Stimulated activated CD4-positive, alpha-beta T cell treated with anti-CD3 and anti-CD28 coated beads, Interleukin-4, amount 100 ng/mL, for 48 hours (primary cell): Measurements from ENCODE around the gene ZNF264.
"Not testable (repeated sequence)": the region's sequence is repeated elsewhere in the genome, so short reads cannot be mapped to it uniquely, and the experiment has no call there.

Experiments used
- DNase-seq, 2 donors: peaks; one replicate each; pipeline ENCODE4 v3.0.0-alpha.2; 2020; ENCODE audit warnings: low read depth in 2 of 2

ZNF264 gene

GRCh38 chr19:57191141-57192076, at the start of gene ZNF264:
TSS of gene ZNF264 (plus strand) at chr19:57191500. CDS start at chr19:57191914, 414 bp downstream.
- peak; percentile 81 to 86 for DNase-seq

DNA sequence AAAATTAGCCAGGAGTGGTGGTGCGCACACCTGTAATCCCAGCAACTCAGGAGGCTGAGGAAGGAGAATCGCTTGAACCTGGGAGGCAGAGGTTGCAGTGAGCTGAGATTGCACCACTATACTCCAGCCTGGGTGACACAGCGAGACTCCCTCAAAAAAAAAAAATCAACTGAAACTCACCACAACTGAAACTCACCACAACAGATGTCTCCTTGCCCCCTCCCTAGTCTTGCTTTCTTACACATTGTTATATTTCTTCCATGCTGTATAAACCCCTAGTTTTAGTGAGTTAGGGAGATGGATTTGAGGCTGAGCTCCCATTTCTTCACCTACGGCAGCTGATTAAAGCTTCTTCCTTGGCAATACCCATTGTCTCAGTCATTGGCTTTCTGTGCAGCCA, 49.6 kb upstream of the ZNF264 start:
- no peak for DNase-seq

- no peak for DNase-seq
Observed at GRCh38 chr19:57152921-57153320, 38.4 kb upstream of the ZNF264 start.

- DNase-seq = no peak
Observed at GRCh38 chr19:57161985-57162539, 29.2 kb upstream of the ZNF264 start.

DNA sequence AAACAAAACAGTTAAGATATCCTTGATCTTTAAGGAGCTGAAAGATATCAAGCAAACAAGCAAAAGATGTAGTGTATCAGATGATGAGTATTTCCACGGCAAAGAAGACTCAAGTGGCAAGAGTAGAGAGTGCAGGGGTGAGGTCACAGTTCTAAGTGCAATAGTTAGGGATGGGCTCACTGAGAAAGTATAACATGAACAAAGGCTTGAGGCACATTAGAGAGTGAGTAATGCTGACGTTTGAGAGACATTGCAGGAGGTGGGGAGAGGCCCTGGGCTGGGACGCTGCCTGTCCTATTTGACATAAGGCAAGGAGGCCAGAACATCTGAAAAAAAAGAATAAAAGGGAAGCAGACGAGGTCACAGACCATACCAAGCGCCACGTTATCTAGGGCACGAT, 25.5 kb upstream of the ZNF264 start:
- no peak for DNase-seq

DNA sequence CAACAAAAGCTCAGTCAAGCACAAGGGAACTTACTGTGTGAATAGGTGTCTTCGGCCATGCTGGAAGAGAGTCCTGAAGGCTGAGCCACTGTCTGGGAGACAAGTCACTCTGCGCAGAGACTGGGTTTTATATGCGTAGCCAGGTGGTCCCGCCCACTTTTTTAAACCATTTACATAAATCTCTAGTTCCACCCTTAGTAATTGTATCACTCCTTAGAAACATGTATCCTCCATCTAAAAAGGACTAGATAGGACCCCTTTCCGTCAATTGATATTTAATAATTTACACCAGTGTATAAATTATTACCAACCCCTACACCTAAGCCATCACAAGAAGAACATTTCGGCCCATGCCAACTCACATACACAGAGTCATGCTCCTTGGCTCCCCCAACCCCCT, 23.9 kb upstream of the ZNF264 start, which contains the start of gene DUXA:
Gene DUXA (minus strand): TSS at position 101 of the 400 bp plus-strand sequence. CDS start 42 bp downstream, at position 59.
- DNase-seq = no peak

DNA sequence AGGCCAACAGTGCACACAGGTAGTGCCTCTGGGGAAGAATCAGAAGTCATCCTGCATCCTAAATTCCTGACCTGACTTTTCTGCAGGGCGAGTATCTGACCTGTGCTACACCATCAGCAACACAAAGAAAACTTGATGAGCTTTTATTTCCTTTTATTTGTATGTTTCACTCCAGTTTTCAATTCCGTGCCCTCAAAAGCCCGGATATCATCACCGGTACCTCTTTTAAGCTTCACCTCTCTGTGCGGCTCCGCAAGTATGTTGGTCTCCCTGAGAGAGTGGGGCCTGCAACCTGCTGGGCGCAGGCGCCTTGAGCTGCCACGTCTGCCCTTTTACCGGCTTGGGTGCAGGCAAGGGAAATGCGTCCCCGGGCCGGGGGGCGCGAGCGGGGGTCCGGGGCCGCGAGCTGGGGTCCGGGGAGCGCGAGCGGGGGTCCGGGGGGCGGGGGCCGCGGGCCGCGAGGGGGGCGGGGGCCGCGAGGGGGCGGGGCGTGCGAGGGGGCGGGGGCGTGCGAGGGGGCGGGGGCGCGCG, 19.7 kb upstream of the ZNF264 start:
- DNase-seq = no peak

- no peak for DNase-seq
Observed at GRCh38 chr19:57190301-57190700, 999 bp upstream of the ZNF264 start.

- no peak for DNase-seq
Observed at GRCh38 chr19:57192077-57192420, 749 bp downstream of the ZNF264 start.

- DNase-seq = no peak
Observed at GRCh38 chr19:57192993-57193392, 1.7 kb downstream of the ZNF264 start.

GRCh38 chr19:57197874-57198273, 6.6 kb downstream of the ZNF264 start:
- DNase-seq = not testable (repeated sequence)

DNA sequence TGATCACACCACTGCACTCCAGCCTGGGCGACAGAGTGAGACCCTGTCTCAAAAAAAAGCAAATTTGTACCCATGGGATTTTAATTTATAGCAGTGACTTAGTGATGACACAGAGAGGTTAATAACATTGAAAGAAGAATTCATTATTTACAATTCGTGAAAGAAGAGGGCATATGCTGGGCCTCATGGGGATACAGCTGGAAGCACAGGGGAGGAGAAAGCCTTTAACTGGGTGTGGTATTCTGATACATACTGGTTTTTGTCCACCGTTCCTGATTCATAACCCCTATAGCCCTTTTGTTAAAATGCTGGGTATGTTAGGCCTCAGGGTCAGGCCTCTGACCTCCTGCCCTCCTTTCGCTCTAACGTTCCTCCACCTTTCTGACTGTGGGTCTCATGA, 10.9 kb downstream of the ZNF264 start:
- DNase-seq = no peak

GRCh38 chr19:57210381-57210780, 19.1 kb downstream of the ZNF264 start:
- DNase-seq = no peak

DNA sequence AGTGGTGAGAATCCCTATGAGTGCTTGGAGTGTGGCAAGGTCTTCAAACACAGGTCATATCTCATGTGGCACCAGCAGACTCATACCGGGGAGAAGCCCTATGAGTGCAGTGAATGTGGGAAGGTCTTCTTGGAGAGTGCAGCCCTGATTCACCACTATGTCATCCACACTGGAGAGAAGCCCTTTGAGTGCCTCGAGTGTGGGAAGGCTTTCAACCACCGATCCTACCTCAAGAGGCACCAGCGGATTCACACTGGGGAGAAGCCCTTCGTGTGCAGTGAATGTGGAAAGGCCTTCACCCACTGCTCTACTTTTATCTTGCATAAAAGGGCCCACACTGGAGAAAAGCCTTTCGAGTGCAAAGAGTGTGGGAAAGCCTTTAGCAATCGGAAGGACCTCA, 20.8 kb downstream of the ZNF264 start:
- no peak for DNase-seq

DNA sequence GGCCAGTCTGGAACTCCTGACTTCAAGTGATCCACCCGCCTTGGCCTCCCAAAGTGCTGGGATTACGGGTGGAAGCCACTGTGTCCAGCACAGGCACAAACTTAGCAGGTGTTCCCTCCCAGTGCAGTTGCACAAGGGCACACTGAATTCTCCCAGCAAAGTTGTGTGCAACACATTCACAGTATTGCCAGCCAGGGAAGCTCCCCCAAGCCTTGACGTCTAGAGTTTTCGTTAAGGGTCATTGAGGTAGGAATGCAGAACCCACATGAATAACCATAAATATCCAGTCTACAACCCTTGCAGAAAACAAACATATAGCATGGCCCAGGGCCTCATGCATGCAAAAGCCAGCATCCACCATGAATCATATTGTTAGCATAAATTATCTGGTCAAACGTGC, 36.2 kb downstream of the ZNF264 start:
- DNase-seq = no peak

DNA sequence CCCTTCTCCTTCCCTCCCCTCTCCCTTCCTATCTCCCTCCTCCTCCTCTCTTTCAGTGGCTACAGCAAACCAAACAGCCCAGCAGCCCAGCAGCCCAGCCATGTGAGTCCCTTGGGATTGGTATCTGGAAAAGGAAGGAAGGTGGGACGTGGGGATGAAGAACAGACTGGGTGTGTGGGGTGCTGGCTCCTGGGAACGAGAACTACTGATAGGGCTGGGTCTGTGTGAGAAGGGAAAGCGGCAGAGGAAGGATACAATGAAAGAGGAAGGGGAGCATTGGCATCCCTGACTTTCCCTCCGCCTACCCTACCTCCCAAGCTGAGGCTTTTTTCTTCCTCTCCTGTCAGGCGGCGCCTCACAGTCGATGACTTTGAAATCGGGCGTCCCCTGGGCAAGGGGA, 40.4 kb downstream of the ZNF264 start:
- no peak for DNase-seq

- DNase-seq = no peak
Observed at GRCh38 chr19:57233207-57233606, 41.9 kb downstream of the ZNF264 start.

DNA sequence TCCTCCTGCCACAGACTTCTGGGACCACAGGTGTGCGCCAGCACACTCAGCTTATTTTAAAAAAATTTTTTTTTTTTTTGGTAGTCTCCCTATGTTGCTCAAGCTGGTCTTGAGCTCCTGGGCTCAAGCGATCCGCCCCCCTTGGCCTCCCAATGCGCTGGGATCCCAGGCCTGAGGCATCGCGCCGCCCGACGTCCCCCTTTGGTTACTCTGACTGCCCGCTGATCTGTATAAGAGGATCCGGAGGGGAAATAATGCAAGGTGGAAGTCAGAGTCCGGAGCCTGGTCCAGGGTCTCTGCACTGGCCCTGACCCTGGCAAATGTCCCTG, 48.6 kb downstream of the ZNF264 start:
- no peak for DNase-seq

- peak; percentile 90 to 94 for DNase-seq
Observed at GRCh38 chr19:57240311-57241090, 49.2 kb downstream of the ZNF264 start, which contains the start of gene ZNF805. TSS of gene ZNF805 (plus strand) at chr19:57240632. CDS start at chr19:57240892, 260 bp downstream.

DNA sequence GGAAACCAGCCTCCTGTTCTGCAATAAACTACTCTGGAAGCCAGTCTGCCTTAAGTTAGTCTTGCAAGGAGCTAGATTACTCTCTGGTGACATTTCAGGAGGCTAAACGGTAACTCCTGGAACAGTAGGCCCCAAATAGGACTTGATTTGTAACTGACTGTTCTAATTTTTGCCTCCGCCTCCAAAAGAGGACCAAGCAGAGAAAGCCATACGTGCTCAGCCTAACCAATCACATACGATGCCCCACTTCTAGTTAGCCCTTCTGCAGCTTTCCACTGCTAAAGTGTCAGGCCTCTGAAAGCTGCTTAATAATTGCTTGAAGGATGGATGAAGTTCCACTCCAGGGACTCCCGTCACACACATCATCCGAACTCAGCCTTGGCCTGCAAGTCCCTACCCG, 49.9 kb downstream of the ZNF264 start:
- no peak for DNase-seq

GRCh38 chr19:57242821-57243220, 51.5 kb downstream of the ZNF264 start:
- no peak for DNase-seq

DNA sequence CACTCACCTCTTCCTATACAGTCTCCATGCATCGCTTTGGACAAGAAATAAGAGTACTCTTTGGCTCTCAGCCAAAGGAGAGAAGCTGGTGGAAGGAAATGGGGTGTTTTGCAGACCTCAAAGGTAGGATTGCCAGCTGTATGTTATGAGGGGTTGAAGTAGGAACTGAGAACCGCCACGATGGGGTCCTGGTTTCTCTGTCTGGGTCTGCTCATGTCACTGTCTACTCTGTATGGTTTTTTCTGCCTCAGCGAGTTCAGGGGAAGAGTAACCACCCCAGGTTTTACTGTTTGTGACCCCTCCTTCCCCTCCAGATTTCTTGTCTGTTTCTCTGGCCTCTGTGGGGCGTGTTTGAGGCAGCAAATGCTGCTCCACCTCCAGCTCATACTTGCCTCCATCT, 53.2 kb downstream of the ZNF264 start:
- no peak for DNase-seq
